ENCODE measurements around the gene SRCIN1. TPM values are rescaled to one million over a fixed set of nuclear protein-coding genes. Genes with fewer than 3 reads are reported as not detected.
"Not testable (repeated sequence)": the region's sequence is repeated elsewhere in the genome, so short reads cannot be mapped to it uniquely, and the experiment has no call there.

SRCIN1 gene
- total RNA-seq = 1 to 10 TPM; 2.4 to 4.8 TPM

GRCh38 chr17:38605841-38606645 is at the start of gene SRCIN1:
Gene SRCIN1 (minus strand): TSS chr17:38605952. CDS start chr17:38605705, 247 bp downstream.
- H3K9me3 ChIP-seq = no peaks in the 10 kb centered on the region
- peak within 1 kb of the TSS; percentile 47 to 52 for H3K4me3 ChIP-seq
- intact Hi-C loops (cut with DNase I) = no loop called here
- H3K4me1 ChIP-seq (replicated peaks) = peaks cover 5% of the 10 kb centered on the region
- 2% methylated on average over 63 of the region's 105 CpGs for WGBS
- TF ChIP-seq POLR2A (IDR thresholded peaks at IDR 0.05) (no peak), CTCF (IDR thresholded peaks at IDR 0.05) (peak; percentile 53 to 82 (median 70))
- DNase-seq (ENCODE audit: low spot score) = peak; percentile 50
- H3K27me3 ChIP-seq (replicated peaks; ENCODE audit: insufficient read depth) = no peaks in the 10 kb centered on the region
- peak within 1 kb of the TSS; percentile 54 to 55 for H3K27ac ChIP-seq
- no peaks in the 10 kb centered on the region for H3K36me3 ChIP-seq

GRCh38 chr17:38654411-38655398 is 49.0 kb upstream of the SRCIN1 start:
- Histone ChIP-seq H3K27me3 (replicated peaks; ENCODE audit: insufficient read depth) (no peaks in the 10 kb centered on the region), H3K36me3 (no peaks in the 10 kb centered on the region), H3K9me3 (no peaks in the 10 kb centered on the region), H3K4me3 (no peak overlapping the region), H3K27ac (no peak overlapping the region), H3K4me1 (replicated peaks) (no peaks in the 10 kb centered on the region)
- 48% methylated on average over 21 of the region's 21 CpGs for WGBS
- no peak for TF ChIP-seq POLR2AphosphoS5 (IDR thresholded peaks at IDR 0.05)
- TF ChIP-seq POLR2A (IDR thresholded peaks at IDR 0.05) = no peak
- no peak for TF ChIP-seq CTCF (IDR thresholded peaks at IDR 0.05)
- DNase-seq (ENCODE audit: low spot score) = no peak
- intact Hi-C loops (cut with DNase I) = no loop called here

GRCh38 chr17:38653679-38654078 is 47.9 kb upstream of the SRCIN1 start:
- no peak for TF ChIP-seq POLR2AphosphoS5 (IDR thresholded peaks at IDR 0.05)
- no peak for TF ChIP-seq CTCF (IDR thresholded peaks at IDR 0.05)
- no peak for TF ChIP-seq POLR2A (IDR thresholded peaks at IDR 0.05)
- Histone ChIP-seq H3K9me3 (no peaks in the 10 kb centered on the region), H3K4me1 (replicated peaks) (no peaks in the 10 kb centered on the region), H3K36me3 (no peaks in the 10 kb centered on the region), H3K27ac (no peak overlapping the region), H3K27me3 (replicated peaks; ENCODE audit: insufficient read depth) (no peaks in the 10 kb centered on the region), H3K4me3 (no peak overlapping the region)
- intact Hi-C loops (cut with DNase I) = no loop called here
- 84% methylated on average over 5 of the region's 5 CpGs for WGBS
- DNase-seq (ENCODE audit: low spot score) = no peak

- H3K4me3 ChIP-seq = no peak overlapping the region
- TF ChIP-seq CTCF (IDR thresholded peaks at IDR 0.05) = no peak
- TF ChIP-seq POLR2AphosphoS5 (IDR thresholded peaks at IDR 0.05) = no peak
- TF ChIP-seq POLR2A (IDR thresholded peaks at IDR 0.05) = no peak
Observed at GRCh38 chr17:38653230-38653629, 47.5 kb upstream of the SRCIN1 start.

GRCh38 chr17:38650653-38651173 is 45.0 kb upstream of the SRCIN1 start:
- WGBS = 88% methylated on average over 11 of the region's 11 CpGs
- DNase-seq (ENCODE audit: low spot score); H3K27ac ChIP-seq; H3K9me3 ChIP-seq; H3K4me1 ChIP-seq (replicated peaks); intact Hi-C loops (cut with DNase I); H3K4me3 ChIP-seq; H3K27me3 ChIP-seq (replicated peaks; ENCODE audit: insufficient read depth); H3K36me3 ChIP-seq: not testable (repeated sequence)

More at GRCh38 chr17:38653230-38653629, 47.5 kb upstream of the SRCIN1 start:
- Histone ChIP-seq H3K36me3 (no peaks in the 10 kb centered on the region), H3K27ac (no peak overlapping the region), H3K27me3 (replicated peaks; ENCODE audit: insufficient read depth) (no peaks in the 10 kb centered on the region), H3K4me1 (replicated peaks) (no peaks in the 10 kb centered on the region), H3K9me3 (no peaks in the 10 kb centered on the region)
- no peak for DNase-seq (ENCODE audit: low spot score)
- WGBS = 92% methylated on average over 1 of the region's 1 CpG
- intact Hi-C loops (cut with DNase I) = no loop called here
